Measurements from ENCODE around the gene SLC5A4.
"Not testable (repeated sequence)": the region's sequence is repeated elsewhere in the genome, so short reads cannot be mapped to it uniquely, and the experiment has no call there.

SLC5A4 gene

DNA sequence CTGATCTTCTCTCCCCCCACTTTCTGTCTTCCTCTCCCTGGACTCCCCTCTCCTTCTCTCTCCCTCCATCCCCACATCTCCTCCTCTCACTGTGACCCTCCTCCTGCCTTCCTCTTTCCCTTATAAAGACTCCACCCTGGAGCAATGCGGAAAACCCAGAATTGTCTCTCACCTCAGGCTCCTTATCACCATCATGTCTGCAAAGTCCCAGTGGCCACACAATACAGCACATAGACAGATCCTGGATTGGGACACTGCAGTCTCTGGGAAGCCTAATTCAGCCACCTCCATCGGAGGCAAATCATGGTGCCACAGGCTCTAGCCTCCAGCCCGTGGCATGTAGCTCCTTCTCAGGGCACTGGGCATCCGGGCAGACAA, 53.0 kb downstream of the SLC5A4 start:
- no peak overlapping the region for H3K4me3 ChIP-seq (replicated peaks; ENCODE audit: low read depth, low read length)
- TF ChIP-seq, protein P1, sequence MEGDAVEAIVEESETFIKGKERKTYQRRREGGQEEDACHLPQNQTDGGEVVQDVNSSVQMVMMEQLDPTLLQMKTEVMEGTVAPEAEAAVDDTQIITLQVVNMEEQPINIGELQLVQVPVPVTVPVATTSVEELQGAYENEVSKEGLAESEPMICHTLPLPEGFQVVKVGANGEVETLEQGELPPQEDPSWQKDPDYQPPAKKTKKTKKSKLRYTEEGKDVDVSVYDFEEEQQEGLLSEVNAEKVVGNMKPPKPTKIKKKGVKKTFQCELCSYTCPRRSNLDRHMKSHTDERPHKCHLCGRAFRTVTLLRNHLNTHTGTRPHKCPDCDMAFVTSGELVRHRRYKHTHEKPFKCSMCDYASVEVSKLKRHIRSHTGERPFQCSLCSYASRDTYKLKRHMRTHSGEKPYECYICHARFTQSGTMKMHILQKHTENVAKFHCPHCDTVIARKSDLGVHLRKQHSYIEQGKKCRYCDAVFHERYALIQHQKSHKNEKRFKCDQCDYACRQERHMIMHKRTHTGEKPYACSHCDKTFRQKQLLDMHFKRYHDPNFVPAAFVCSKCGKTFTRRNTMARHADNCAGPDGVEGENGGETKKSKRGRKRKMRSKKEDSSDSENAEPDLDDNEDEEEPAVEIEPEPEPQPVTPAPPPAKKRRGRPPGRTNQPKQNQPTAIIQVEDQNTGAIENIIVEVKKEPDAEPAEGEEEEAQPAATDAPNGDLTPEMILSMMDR (IDR thresholded peaks at IDR 0.05; ENCODE audit: low read depth, low read length, missing control alignments): no peak

DNA sequence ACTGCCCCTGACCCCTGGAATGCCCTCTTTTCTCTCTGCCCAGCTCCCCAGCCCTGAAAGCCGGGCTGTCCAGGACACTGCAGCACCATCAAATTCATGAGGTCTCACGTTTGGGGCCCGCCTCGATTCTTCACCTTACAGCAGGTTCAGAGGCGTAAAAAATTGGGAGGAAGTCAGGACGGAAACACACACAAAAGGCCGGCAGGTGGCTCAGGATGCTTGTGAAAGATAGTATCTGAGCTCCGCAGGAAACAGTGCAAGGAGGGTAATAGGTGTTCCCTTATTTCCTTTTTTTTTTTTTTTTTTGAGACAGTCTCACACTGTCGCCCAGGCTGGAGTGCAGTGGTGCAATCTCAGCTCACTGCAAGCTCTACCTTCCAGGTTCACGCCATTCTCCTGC, 54.4 kb downstream of the SLC5A4 start:
- TF ChIP-seq, protein P1 (IDR thresholded peaks at IDR 0.05; ENCODE audit: low read depth, low read length, missing control alignments): no peak
- no peak for DNase-seq (ENCODE audit: extremely low read depth, low read depth)
- no peak overlapping the region for H3K4me3 ChIP-seq (replicated peaks; ENCODE audit: low read depth, low read length)

More for the DNA sequence above, 53.0 kb downstream of the SLC5A4 start:
- DNase-seq (ENCODE audit: extremely low read depth, low read depth): no peak

DNA sequence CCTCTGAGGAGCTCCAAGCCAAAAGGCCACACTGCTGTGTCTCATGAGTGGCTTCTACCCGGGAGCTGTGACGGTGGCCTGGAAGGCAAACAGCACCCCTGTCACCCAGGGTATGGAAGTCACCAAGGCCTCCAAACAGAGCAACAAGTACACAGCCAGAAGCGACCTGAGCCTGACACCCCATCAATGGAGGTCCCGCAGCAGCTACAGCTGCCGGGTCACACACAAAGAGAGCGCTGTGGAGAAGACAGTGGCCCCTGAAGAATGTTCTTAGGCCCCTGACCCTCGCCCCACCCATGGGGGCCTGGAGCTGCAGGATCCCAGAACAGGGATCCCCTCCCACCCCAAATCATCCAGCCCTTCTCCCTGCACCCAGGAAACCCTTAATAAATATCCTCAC, 55.2 kb downstream of the SLC5A4 start:
- DNase-seq (ENCODE audit: extremely low read depth, low read depth): no peak
- no peak overlapping the region for H3K4me3 ChIP-seq (replicated peaks; ENCODE audit: low read depth, low read length)
- TF ChIP-seq, protein P1 (IDR thresholded peaks at IDR 0.05; ENCODE audit: low read depth, low read length, missing control alignments): no peak

DNA sequence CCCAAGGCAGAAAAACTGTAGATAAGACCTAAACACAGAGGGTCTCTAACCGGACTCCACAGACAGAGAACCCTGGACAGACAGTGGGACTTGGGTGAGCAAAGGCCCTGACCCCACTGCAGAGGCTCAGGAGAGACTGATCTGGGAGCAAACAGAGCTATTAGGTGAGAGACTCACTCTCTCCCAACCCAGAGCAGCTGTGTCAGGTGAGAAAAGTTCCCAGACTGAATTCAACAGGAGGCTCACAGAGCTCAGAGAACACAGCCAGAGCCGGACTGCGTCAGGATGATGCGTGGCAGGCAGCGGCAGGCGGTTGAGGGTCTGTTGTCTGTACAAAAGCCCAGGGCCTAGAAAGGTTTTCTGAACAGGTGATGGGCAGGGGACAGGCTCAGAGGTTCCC, 55.8 kb downstream of the SLC5A4 start:
- TF ChIP-seq, protein P1 (IDR thresholded peaks at IDR 0.05; ENCODE audit: low read depth, low read length, missing control alignments): no peak
- no peak for DNase-seq (ENCODE audit: extremely low read depth, low read depth)
- H3K4me3 ChIP-seq (replicated peaks; ENCODE audit: low read depth, low read length): no peak overlapping the region

DNA sequence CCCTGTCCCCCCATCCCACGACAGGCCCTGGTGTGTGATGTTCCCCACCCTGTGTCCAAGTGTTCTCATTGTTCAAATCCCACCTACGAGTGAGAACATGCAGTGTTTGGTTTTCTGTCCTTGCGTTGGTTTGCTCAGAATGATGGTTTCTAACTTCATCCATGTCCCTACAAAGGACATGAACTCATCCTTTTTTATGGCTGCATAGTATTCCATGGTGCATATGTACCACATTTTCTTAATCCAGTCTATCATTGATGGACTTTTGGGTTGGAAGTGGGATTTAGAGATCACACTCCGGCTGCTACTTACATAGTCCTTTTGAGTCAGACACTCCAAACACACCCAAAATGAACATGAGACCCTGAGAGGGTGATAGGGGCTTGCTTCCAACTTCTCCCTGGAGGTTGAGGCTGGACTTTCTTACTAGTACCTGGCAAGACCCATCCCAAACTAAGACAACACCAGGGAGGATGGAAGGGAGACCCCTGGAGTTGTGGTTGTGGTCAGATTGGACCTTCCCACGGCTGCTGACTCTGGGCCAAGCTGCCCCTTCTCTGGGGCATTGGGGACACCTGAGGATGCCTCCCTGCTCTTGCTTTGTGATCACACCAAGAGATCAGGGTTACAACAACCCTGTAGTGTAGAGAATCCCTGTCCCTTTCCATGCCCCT, 57.5 kb downstream of the SLC5A4 start:
- DNase-seq (ENCODE audit: extremely low read depth, low read depth); H3K4me3 ChIP-seq (replicated peaks; ENCODE audit: low read depth, low read length): not testable (repeated sequence)

DNA sequence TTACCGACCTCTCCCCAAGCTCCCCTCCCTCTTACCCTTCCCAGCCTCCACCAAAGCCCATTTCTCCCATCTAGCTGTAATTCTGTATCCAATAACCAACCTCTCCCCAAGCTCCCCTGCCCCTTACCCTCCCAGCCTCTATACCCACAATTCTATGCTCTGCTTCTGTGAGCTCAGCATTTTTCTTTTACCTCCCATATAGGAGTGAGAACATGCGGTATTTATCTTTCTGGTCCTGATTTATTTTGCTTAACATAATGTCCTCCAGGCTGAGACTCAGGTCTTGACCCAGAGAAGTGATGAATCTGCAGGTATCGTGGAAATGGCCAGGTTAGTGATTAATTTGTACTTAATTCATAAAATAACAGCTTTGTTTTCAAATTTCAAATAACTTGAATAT, 59.2 kb downstream of the SLC5A4 start:
- not testable (repeated sequence) for H3K4me3 ChIP-seq (replicated peaks; ENCODE audit: low read depth, low read length); DNase-seq (ENCODE audit: extremely low read depth, low read depth)

DNA sequence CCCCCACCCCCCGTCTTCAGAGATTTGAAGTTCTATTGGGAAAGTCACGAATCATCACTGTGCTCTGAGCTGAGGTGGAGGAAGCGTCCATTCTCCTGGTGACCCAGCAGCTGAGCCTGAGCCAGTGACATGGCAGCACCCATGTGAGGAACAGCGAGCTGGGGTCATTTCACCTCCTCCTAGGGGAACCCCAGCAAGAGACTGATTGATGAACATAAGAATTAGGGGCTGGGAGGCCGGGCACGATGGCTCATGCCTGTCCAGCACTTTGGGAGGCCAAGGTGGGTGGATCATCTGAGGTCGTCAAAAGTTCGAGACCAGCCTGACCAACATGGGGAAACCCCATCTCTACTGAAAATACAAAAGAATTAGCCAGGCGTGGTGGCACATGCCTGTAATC, 61.8 kb downstream of the SLC5A4 start:
- H3K4me3 ChIP-seq (replicated peaks; ENCODE audit: low read depth, low read length); DNase-seq (ENCODE audit: extremely low read depth, low read depth): not testable (repeated sequence)

DNA sequence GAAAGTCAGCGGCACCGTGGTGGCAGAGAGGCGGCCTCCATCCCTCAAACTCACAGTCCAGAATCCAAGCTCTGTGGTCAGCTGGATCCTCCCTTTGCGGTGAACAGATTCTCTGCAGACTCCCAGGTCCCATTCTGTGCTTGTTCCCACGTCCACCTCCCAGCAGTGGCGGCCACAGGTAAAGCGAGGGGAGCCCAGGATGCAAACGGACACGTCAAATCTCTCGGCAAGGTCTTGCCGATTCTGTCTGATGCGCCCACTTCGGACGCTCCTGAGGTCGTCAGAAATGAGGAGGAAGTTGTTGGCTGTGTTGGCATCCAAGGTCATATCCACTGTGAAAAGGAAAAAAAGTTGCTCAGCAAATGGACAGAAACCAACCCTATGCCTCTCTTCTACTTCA, 64.1 kb downstream of the SLC5A4 start:
- DNase-seq (ENCODE audit: extremely low read depth, low read depth): not testable (repeated sequence)

DNA sequence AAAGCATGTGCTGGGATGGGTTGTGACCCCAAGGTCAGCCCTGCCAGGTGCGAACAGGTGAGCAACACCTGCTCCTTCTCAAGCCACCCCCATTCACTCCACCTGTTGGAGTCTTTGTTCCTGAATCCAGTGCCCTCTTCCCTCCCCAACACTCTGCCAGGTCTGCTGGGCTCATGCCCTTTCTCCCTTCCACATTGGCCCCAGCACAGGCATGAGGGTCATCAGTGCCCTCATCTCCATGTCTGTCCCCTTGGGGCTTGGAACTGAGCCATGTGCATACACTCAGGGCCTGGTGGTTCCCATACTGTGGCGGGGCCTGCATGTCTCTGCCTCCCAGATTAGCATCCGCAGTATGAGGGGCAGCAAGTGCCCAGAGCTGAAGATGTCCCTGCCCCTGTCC, 69.3 kb downstream of the SLC5A4 start:
- no peak overlapping the region for H3K4me3 ChIP-seq (replicated peaks; ENCODE audit: low read depth, low read length)
- TF ChIP-seq, protein P1 (IDR thresholded peaks at IDR 0.05; ENCODE audit: low read depth, low read length, missing control alignments): no peak
- DNase-seq (ENCODE audit: extremely low read depth, low read depth): no peak

More for the DNA sequence above, 64.1 kb downstream of the SLC5A4 start:
- not testable (repeated sequence) for H3K4me3 ChIP-seq (replicated peaks; ENCODE audit: low read depth, low read length)
